Activated gamma-delta T cell treated with Interleukin-2 at 50 U/mL for 16 hours (primary cell): Measurements from ENCODE around the gene SLC12A9.
A peak's percentile ranks its signal among the peaks of the same experiment; 100 is the strongest.
"Not testable (repeated sequence)": the region's sequence is repeated elsewhere in the genome, so short reads cannot be mapped to it uniquely, and the experiment has no call there.

Source experiments
- DNase-seq: peaks from one replicate; pipeline ENCODE4 v3.0.0-alpha.2; 2020

The SLC12A9 gene

GRCh38 chr7:100852048-100852872 lies at the start of gene SLC12A9:
TSS of gene SLC12A9 (plus strand) at chr7:100852713. CDS start at chr7:100854198, 1,485 bp downstream.
- DNase-seq, result peak; percentile 80

- DNase-seq, result no peak
These were observed 49.6 kb upstream of the SLC12A9 start for GRCh38 chr7:100802951-100803350.

- no peak for DNase-seq
These were observed 48.9 kb upstream of the SLC12A9 start for GRCh38 chr7:100803398-100804161.

GRCh38 chr7:100804681-100805431 lies 47.7 kb upstream of the SLC12A9 start:
- no peak for DNase-seq

GRCh38 chr7:100806276-100806675 lies 46.2 kb upstream of the SLC12A9 start:
- DNase-seq, result no peak

GRCh38 chr7:100806883-100807282 lies 45.6 kb upstream of the SLC12A9 start:
- not testable (repeated sequence) for DNase-seq

GRCh38 chr7:100808354-100808875 lies 44.1 kb upstream of the SLC12A9 start:
- DNase-seq, result no peak

GRCh38 chr7:100811480-100811879 lies 41.0 kb upstream of the SLC12A9 start:
- DNase-seq, result no peak

GRCh38 chr7:100812729-100813128 lies 39.8 kb upstream of the SLC12A9 start:
- DNase-seq, result no peak

- not testable (repeated sequence) for DNase-seq
These were observed 36.0 kb upstream of the SLC12A9 start for GRCh38 chr7:100816515-100816914.

GRCh38 chr7:100817097-100817496 lies 35.4 kb upstream of the SLC12A9 start:
- no peak for DNase-seq

- DNase-seq, result no peak
These were observed 34.1 kb upstream of the SLC12A9 start for GRCh38 chr7:100818366-100818765.

- DNase-seq, result no peak
These were observed 33.7 kb upstream of the SLC12A9 start for GRCh38 chr7:100818825-100819224.

GRCh38 chr7:100819586-100819985 lies 32.9 kb upstream of the SLC12A9 start:
- DNase-seq, result no peak

- no peak for DNase-seq
These were observed 30.0 kb upstream of the SLC12A9 start for GRCh38 chr7:100822236-100823139.

GRCh38 chr7:100823140-100823525 lies 29.4 kb upstream of the SLC12A9 start:
- no peak for DNase-seq

- DNase-seq, result no peak
These were observed 29.0 kb upstream of the SLC12A9 start for GRCh38 chr7:100823534-100823933.

- no peak for DNase-seq
These were observed 27.9 kb upstream of the SLC12A9 start for GRCh38 chr7:100824499-100825214.

- DNase-seq, result no peak
These were observed 27.3 kb upstream of the SLC12A9 start for GRCh38 chr7:100825215-100825671.

GRCh38 chr7:100825751-100826513 lies 26.6 kb upstream of the SLC12A9 start:
- DNase-seq, result no peak
